Astrocyte of the hippocampus (primary cell): ENCODE data around the gene SLX4IP.

Experiments used
- DNase-seq: peaks from one replicate; pipeline ENCODE4 v3.0.0; 2011; ENCODE audit warnings: low read depth, low spot score

The SLX4IP gene

GRCh38 chr20:10521068-10521831, 86.1 kb downstream of the SLX4IP start:
- peak; percentile 60 for DNase-seq

- no peak for DNase-seq
Measured at GRCh38 chr20:10521836-10522235, 86.7 kb downstream of the SLX4IP start.

- DNase-seq, result no peak
Measured at GRCh38 chr20:10522328-10522727, 87.2 kb downstream of the SLX4IP start.

GRCh38 chr20:10523443-10523842, 88.3 kb downstream of the SLX4IP start:
- no peak for DNase-seq

- DNase-seq, result no peak
Measured at GRCh38 chr20:10524034-10524476, 89.0 kb downstream of the SLX4IP start.

- DNase-seq, result peak; percentile 29
Measured at GRCh38 chr20:10524643-10525042, 89.5 kb downstream of the SLX4IP start.

- DNase-seq, result no peak
Measured at GRCh38 chr20:10527781-10528180, 92.7 kb downstream of the SLX4IP start.

- DNase-seq, result no peak
Measured at GRCh38 chr20:10530883-10531282, 95.8 kb downstream of the SLX4IP start.

- no peak for DNase-seq
Measured at GRCh38 chr20:10531848-10532247, 96.7 kb downstream of the SLX4IP start.

- no peak for DNase-seq
Measured at GRCh38 chr20:10532361-10532760, 97.3 kb downstream of the SLX4IP start.

- DNase-seq, result peak; percentile 56
Measured at GRCh38 chr20:10536531-10536930, 101.4 kb downstream of the SLX4IP start.

GRCh38 chr20:10537850-10538480, 102.9 kb downstream of the SLX4IP start:
- peak; percentile 76 for DNase-seq

GRCh38 chr20:10538768-10539167, 103.7 kb downstream of the SLX4IP start:
- DNase-seq, result no peak

GRCh38 chr20:10539818-10540553, 104.9 kb downstream of the SLX4IP start:
- no peak for DNase-seq

GRCh38 chr20:10540636-10541493, 105.8 kb downstream of the SLX4IP start:
- peak; percentile 74 for DNase-seq

GRCh38 chr20:10541668-10542411, 106.7 kb downstream of the SLX4IP start:
- DNase-seq, result no peak

- no peak for DNase-seq
Measured at GRCh38 chr20:10542442-10542841, 107.3 kb downstream of the SLX4IP start.

GRCh38 chr20:10543480-10543879, 108.4 kb downstream of the SLX4IP start:
- no peak for DNase-seq

GRCh38 chr20:10547276-10548114, 112.4 kb downstream of the SLX4IP start:
- DNase-seq, result no peak

GRCh38 chr20:10549511-10549910, 114.4 kb downstream of the SLX4IP start:
- no peak for DNase-seq
